ENCODE measurements around the gene SCUBE1.

SCUBE1 gene

DNA sequence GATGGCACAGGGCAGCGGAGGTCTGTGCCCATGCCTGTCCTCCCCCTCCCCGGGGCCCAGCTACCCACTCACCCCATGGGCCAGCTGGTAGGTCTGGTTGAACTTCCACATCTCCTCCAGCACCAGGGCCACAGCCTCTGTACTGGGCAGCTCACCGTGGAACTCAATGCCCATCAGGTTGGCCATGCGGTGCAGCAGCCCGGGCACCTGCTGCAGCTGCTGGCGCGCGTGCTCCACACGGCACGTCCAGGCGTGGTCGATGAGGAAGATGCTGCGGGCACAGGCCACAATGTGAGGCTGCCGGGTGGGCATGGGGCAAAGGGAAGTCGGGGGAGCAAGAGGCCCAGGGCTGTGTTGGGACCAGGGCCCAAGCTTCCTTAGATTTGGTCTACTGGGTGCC, 162.5 kb downstream of the SCUBE1 start:
- Mint-ChIP-seq H3K9me3 (no peaks in the 10 kb centered on the region), H3K27ac (peak overlapping the region in 1 of 2 donors; percentile 22), H3K4me1 (ENCODE audit: low read depth in 2 of 2) (peaks cover 10 to 12% of the 10 kb centered on the region in 2 donors), H3K4me3 (no peak overlapping the region), H3K36me3 (ENCODE audit: insufficient read depth) (peaks cover 16% of the 10 kb centered on the region), H3K27me3 (no peaks in the 10 kb centered on the region)
- no peak for DNase-seq
- no peak for ATAC-seq (replicated peaks)

DNA sequence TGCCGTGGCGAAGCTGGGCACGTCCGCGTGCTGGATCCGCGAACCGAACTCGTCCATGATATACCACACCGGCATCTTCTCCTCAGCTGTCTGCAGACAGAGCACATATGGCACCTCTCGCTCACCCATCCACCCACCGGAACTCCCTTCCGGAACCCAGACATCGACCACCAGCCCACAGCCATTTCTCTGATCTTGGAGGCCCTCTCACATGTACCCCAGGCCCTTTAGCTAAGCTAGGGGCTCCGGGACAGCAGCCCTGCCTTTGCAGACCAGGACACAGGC, 163.3 kb downstream of the SCUBE1 start:
- Mint-ChIP-seq H3K4me1 (ENCODE audit: low read depth in 2 of 2) (peaks cover 6% of the 10 kb centered on the region in 2 donors), H3K9me3 (no peaks in the 10 kb centered on the region), H3K27ac (peak overlapping the region in 1 of 2 donors; percentile 22), H3K27me3 (no peaks in the 10 kb centered on the region), H3K4me3 (no peak overlapping the region), H3K36me3 (ENCODE audit: insufficient read depth) (peaks cover 15% of the 10 kb centered on the region)
- DNase-seq = no peak
- no peak for ATAC-seq (replicated peaks)

DNA sequence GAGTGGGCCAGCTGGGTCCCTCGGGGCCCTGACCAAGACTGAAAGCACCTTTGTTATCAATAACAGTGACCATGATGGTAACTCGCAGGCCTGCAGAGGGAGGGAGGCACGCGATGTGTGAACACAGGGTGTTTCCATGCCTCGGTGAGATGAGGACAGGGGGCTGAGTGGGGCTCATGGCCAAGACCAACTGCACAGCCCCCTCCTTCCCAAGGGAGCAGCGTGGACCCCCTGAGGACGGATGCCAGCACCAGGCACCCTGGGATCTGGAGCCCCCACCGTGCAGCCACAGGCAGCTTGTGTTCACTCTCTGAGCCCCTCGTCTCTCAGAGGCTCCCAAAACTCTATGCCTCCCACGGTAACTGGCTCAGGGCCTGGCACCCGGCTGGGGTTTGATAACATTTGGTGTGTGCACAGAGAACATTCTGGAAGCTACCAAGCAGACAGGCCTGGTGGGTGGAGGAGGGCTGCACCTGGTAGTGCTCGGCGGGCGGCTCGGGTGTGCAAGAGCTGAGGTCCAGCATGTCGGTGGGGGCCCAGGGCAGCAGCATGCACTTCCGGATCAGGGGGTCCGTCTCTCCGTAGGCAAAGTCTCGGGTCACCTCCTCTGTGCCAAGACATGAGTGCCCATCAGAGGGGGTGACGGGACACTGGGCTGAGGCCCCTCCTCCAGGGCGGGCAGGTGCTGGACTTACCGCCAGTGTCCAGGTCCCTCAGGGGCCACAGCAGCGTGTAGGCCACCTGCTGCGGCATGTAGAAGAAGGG, 163.8 kb downstream of the SCUBE1 start:
- Mint-ChIP-seq H3K27me3 (no peaks in the 10 kb centered on the region), H3K9me3 (no peaks in the 10 kb centered on the region), H3K4me3 (no peak overlapping the region), H3K36me3 (ENCODE audit: insufficient read depth) (peaks cover 10% of the 10 kb centered on the region), H3K4me1 (ENCODE audit: low read depth in 2 of 2) (peaks cover 6% of the 10 kb centered on the region in 2 donors), H3K27ac (no peak overlapping the region)
- no peak for DNase-seq
- ATAC-seq (replicated peaks) = no peak

- DNase-seq (no peak), ATAC-seq (replicated peaks) (no peak)
- H3K36me3 Mint-ChIP-seq (ENCODE audit: insufficient read depth) = peaks cover 9% of the 10 kb centered on the region
Measured at GRCh38 chr22:43177479-43177878, 165.7 kb downstream of the SCUBE1 start.

DNA sequence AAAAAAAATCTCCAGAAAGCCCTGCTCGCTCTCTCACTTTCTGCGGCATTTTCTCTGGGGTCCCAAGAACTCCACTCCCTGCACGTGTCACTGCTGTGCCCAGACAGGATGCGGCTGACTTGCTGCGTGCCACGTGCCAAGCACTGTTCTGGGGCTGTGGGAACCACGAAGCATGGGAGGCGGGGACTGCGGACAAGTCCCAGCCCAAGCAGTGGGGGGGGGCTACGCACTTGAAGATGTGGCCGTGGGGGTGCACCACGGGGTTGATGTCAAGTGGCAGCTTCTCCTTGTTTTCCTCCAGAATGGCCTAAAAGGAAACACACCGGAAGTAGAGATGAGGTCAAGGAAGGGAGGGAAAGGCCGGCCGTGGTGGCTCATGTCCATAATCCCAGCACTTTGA, 167.1 kb downstream of the SCUBE1 start:
- no peak overlapping the region for H3K4me3 Mint-ChIP-seq
- DNase-seq (no peak), ATAC-seq (replicated peaks) (no peak)
- no peaks in the 10 kb centered on the region for H3K4me1 Mint-ChIP-seq (ENCODE audit: low read depth in 2 of 2)
- no peaks in the 10 kb centered on the region for H3K9me3 Mint-ChIP-seq
- H3K27ac Mint-ChIP-seq = peak overlapping the region in 1 of 2 donors; percentile 12
- H3K27me3 Mint-ChIP-seq = no peaks in the 10 kb centered on the region
- H3K36me3 Mint-ChIP-seq (ENCODE audit: insufficient read depth) = peaks cover 12% of the 10 kb centered on the region

More at GRCh38 chr22:43177479-43177878, 165.7 kb downstream of the SCUBE1 start:
- Mint-ChIP-seq H3K9me3 (no peaks in the 10 kb centered on the region), H3K4me3 (no peak overlapping the region), H3K27me3 (no peaks in the 10 kb centered on the region), H3K4me1 (ENCODE audit: low read depth in 2 of 2) (peaks cover 2 to 3% of the 10 kb centered on the region in 2 donors), H3K27ac (peak overlapping the region in 1 of 2 donors; percentile 44)

DNA sequence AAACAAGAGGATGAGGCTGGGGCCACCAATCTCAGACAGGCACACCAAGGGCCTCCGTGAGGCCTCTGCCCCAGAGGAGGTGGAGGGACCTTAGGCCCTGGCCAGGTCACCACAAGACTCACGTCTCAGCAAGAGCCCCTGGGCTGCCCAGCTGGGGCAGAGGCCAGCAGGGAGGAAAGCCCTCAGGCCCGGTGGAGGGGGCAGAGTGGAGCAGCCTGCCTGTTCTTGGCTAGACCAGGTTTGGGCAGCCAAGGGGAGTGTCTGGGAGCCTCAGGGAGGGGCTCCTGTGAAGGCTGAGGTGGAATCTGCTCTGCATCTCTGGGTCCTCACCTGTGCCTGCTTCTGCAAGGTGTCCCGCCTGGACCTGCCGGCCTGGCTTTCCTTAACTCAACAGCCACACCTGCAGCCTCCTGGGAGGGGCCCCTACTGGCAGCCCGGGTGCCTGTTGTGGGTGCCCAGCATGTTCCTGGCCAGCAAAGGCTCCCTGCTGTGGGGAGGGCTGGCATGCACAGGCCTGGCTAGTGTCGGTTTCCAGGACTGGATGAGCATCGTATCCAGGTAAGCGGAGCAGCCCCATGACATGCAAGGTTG, 168.1 kb downstream of the SCUBE1 start:
- no peak for ATAC-seq (replicated peaks)
- no peaks in the 10 kb centered on the region for H3K4me1 Mint-ChIP-seq (ENCODE audit: low read depth in 2 of 2)
- no peak overlapping the region for H3K4me3 Mint-ChIP-seq
- H3K27me3 Mint-ChIP-seq = no peaks in the 10 kb centered on the region
- no peak for DNase-seq
- no peak overlapping the region for H3K27ac Mint-ChIP-seq
- no peaks in the 10 kb centered on the region for H3K9me3 Mint-ChIP-seq
- peaks cover 12% of the 10 kb centered on the region for H3K36me3 Mint-ChIP-seq (ENCODE audit: insufficient read depth)

DNA sequence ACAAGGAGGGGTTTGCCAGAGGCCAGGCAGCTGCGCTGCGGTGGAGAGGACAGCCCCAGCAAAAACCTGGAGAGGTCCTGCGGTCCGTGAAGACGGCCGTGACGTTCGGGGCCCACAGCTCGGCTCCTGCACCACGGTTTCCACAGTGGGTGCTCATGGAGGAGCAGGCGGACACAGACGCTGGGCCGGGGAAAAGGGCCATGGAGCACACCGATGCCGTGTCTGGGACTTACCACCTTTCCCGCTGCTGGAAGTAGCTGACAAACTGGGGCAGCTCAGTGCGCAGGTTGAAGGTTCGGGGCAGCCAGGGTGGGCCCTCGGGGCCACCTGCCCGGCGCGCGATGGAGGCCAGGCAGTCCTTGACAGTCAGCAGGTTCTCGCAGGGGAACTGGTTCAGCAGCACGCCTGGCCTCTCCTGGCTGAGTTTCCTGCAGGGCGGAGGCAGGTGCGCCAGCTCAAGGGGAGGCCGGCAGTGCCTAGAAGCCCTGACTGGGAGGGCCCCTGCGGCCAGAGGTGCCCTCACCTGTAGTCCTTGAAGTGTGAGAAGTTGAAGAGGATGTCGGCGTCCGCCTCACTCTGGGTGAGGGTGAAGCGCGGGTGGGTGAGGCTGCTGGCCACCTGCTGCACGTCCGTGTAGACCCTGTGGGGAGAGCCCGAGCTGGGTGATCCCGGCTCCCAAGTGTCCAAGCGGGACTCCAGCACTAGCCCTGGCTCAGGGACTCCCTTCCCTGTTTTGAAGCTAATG, 169.0 kb downstream of the SCUBE1 start:
- Mint-ChIP-seq H3K36me3 (ENCODE audit: insufficient read depth) (peaks cover 12% of the 10 kb centered on the region), H3K4me1 (ENCODE audit: low read depth in 2 of 2) (no peaks in the 10 kb centered on the region), H3K9me3 (no peaks in the 10 kb centered on the region), H3K4me3 (no peak overlapping the region), H3K27me3 (no peaks in the 10 kb centered on the region), H3K27ac (no peak overlapping the region)
- ATAC-seq (replicated peaks) = no peak
- no peak for DNase-seq

GRCh38 chr22:43173566-43173965, 169.6 kb downstream of the SCUBE1 start:
- Mint-ChIP-seq H3K36me3 (ENCODE audit: insufficient read depth) (peaks cover 8% of the 10 kb centered on the region), H3K4me3 (no peak overlapping the region)

DNA sequence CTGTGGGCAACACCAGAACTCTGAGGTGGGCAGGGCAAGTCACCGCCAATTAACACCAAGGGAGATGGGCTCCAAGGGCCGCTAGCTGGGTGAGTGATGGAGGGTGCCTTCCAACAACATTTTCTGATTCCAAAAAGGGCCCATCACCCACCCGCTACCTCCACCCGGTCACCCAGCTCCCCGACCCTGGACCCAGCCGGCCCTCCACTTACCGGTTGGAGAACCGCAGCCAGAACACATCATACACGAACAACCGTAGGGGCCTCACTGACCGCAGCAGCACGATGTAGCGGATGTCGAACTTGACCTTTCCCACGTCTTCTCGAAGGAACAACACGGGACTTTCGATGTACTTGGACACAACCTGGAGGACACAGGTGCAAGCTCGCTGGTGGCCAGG, 171.0 kb downstream of the SCUBE1 start:
- ATAC-seq (replicated peaks) (no peak), DNase-seq (no peak)
- peaks cover 8% of the 10 kb centered on the region for H3K36me3 Mint-ChIP-seq (ENCODE audit: insufficient read depth)
- no peaks in the 10 kb centered on the region for H3K4me1 Mint-ChIP-seq (ENCODE audit: low read depth in 2 of 2)
- H3K27me3 Mint-ChIP-seq = no peaks in the 10 kb centered on the region
- H3K9me3 Mint-ChIP-seq = no peaks in the 10 kb centered on the region
- H3K4me3 Mint-ChIP-seq = no peak overlapping the region
- H3K27ac Mint-ChIP-seq = no peak overlapping the region

More at GRCh38 chr22:43173566-43173965, 169.6 kb downstream of the SCUBE1 start:
- Mint-ChIP-seq H3K9me3 (no peaks in the 10 kb centered on the region), H3K4me1 (ENCODE audit: low read depth in 2 of 2) (no peaks in the 10 kb centered on the region), H3K27ac (no peak overlapping the region), H3K27me3 (no peaks in the 10 kb centered on the region)
- ATAC-seq (replicated peaks) (no peak), DNase-seq (no peak)

DNA sequence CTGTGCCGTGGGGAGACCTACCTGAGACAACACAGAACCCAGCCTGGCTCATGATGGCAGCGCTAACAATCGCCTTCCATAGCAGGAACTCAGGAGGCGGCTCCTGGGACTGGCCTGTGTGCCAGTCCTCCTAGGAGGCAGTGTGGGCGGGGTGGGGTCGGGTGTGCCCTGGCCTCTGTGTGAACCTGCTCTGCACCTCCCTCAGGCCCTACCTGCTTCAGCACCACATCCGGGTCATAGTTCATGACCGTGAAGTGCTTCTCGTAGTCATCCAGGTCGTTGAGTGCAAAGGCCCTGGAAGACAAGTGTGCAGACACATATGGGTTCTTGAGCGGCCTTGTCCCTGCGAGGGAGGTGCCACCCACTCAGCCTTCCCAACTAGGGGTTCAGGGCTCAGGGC, 171.6 kb downstream of the SCUBE1 start:
- no peak for DNase-seq
- H3K27ac Mint-ChIP-seq = no peak overlapping the region

DNA sequence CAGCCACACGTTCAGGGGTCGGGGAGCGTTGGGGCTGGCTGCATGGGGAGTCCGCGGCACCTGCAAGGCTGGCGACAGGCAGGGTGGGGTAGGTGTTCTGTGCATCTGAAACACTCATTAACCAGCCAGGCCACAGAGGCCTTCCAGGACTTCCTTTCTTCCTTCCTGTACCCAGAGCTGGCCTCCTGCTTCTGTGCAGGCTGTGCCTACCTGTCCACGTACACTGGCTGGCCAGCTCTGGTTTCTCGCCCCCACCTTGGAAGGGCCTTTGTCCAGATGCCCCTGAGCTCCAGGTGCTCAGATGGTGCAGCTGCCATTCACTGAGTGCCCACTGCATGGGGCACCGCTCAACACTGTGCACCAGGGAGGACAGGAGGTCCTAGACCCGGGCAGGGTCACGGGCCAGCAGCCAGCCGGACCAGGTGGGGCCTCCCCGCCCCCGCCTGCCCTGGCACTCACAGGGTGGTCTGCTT, 172.1 kb downstream of the SCUBE1 start:
- Mint-ChIP-seq H3K9me3 (no peaks in the 10 kb centered on the region), H3K4me3 (no peak overlapping the region), H3K36me3 (ENCODE audit: insufficient read depth) (peaks cover 6% of the 10 kb centered on the region), H3K27me3 (no peaks in the 10 kb centered on the region), H3K4me1 (ENCODE audit: low read depth in 2 of 2) (no peaks in the 10 kb centered on the region), H3K27ac (no peak overlapping the region)
- DNase-seq = no peak
- no peak for ATAC-seq (replicated peaks)

More for the DNA sequence above, 171.6 kb downstream of the SCUBE1 start:
- H3K27me3 Mint-ChIP-seq = no peaks in the 10 kb centered on the region
- no peaks in the 10 kb centered on the region for H3K4me1 Mint-ChIP-seq (ENCODE audit: low read depth in 2 of 2)
- peaks cover 8% of the 10 kb centered on the region for H3K36me3 Mint-ChIP-seq (ENCODE audit: insufficient read depth)
- H3K4me3 Mint-ChIP-seq = no peak overlapping the region
- ATAC-seq (replicated peaks) = no peak
- no peaks in the 10 kb centered on the region for H3K9me3 Mint-ChIP-seq

DNA sequence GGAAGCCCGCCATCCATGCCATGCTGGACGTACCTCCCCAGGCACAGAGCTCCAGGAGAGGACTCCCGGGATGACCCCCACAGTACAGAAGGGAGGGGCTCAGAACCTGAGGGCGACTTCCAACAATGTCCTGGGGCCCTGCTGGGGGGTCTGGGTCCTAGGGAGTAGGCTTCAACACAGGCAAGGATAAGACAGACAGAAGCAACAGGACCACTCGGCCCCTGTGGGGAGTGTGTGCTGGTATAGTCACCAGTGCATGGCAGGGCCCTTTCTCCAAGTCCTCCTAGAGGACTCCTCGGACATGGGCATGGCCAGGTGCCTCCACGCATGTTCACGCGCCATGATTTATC, 173.1 kb downstream of the SCUBE1 start:
- no peak overlapping the region for H3K27ac Mint-ChIP-seq
- no peak for ATAC-seq (replicated peaks)

GRCh38 chr22:43169310-43170130, 173.7 kb downstream of the SCUBE1 start:
- DNase-seq (no peak), ATAC-seq (replicated peaks) (no peak)
- Mint-ChIP-seq H3K27ac (peak overlapping the region in 1 of 2 donors; percentile 44), H3K9me3 (no peaks in the 10 kb centered on the region), H3K27me3 (no peaks in the 10 kb centered on the region), H3K36me3 (ENCODE audit: insufficient read depth) (peaks cover 5% of the 10 kb centered on the region), H3K4me3 (no peak overlapping the region), H3K4me1 (ENCODE audit: low read depth in 2 of 2) (peaks cover 0 to 2% of the 10 kb centered on the region in 2 donors)

More for the DNA sequence above, 173.1 kb downstream of the SCUBE1 start:
- Mint-ChIP-seq H3K4me3 (no peak overlapping the region), H3K27me3 (no peaks in the 10 kb centered on the region), H3K4me1 (ENCODE audit: low read depth in 2 of 2) (no peaks in the 10 kb centered on the region), H3K36me3 (ENCODE audit: insufficient read depth) (peaks cover 5% of the 10 kb centered on the region), H3K9me3 (no peaks in the 10 kb centered on the region)
- DNase-seq = no peak

All from effector memory CD8-positive, alpha-beta T cell (primary cell).